GM21528 (cell line): ENCODE measurements around the gene TSPAN18.

ENCODE experiments used
- ATAC-seq: cut with Tn5 transposase; IDR thresholded peaks from one replicate; pipeline ENCODE4 v1.9.1; 2021; ENCODE audit warnings: mild to moderate bottlenecking, moderate library complexity; ENCODE audit not compliant: unreplicated experiment, low FRiP score

TSPAN18 gene

DNA sequence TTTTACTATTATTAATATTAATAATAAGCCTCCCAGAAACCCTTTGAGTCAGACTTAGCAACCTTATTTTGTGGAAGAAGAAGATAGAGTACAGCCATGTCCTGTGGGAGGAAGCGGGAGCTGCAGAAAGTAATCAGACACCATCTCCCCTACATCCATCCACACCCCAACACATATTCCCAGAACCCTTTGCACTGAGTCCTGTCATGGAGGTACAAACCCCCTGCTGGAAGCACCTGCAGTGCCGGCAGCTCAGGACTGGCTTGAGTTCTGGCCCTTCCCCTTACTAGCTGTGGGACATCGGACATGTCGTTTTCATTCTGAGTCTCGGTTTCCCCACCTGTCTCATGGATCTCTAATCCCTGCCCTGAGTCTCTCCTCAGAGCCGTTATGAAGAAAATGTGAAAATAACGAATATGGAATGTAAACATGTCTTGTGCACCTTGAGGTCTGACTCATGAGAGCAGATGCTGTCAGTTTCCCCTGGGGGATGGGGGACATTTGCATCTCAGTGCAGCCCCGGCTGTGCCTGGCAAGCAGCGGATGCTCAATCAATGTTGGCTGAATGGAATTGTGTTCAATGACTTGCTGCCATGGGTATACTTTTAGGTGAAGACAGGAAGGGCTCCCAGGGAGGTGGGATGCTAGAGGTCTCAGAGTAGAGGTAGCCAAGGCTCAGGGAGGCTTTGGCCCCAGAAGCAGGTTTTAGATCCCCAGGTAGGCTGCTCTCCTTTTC, 178.5 kb downstream of the TSPAN18 start:
- ATAC-seq, result no peak

DNA sequence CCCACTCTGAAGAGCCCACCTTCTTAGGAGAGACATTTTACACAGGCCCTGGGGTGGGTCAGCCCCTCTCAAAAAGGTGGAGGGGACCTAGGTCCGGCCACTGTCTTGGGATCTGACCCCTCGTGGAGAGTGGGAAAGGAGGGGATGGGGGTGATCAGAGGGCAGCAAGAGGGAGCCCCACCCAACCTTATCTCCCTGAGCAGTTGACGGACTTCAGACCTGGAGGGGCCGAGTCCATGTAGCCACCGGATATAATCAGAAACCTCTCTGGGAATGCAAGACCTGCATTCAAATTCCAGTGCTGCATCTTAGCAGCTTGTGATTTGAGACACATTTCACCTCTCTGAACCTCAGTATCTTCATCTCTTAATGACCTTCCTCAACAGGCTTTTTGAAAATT, 179.9 kb downstream of the TSPAN18 start:
- ATAC-seq, result no peak

GRCh38 chr11:44909557-44909956, 182.8 kb downstream of the TSPAN18 start:
- no peak for ATAC-seq

DNA sequence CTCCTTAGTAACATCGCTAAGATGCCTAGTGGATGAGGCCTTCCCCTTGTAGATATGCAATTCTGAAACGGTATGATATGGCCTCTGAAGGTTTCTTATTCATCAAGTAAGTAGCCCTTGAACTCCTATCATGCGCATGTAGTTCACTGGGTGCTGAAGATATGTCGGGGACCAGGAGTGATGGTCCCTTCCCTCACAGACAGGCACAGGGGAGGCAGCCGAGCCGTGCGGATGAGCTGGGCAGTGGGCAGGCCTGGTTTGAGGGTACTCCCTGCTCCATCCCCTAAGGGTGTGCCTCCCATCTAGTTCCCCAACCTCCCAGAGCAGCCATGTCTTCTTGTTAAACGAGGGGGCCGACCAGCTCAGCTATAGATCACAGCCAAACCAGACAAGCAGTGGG, 183.8 kb downstream of the TSPAN18 start:
- no peak for ATAC-seq

DNA sequence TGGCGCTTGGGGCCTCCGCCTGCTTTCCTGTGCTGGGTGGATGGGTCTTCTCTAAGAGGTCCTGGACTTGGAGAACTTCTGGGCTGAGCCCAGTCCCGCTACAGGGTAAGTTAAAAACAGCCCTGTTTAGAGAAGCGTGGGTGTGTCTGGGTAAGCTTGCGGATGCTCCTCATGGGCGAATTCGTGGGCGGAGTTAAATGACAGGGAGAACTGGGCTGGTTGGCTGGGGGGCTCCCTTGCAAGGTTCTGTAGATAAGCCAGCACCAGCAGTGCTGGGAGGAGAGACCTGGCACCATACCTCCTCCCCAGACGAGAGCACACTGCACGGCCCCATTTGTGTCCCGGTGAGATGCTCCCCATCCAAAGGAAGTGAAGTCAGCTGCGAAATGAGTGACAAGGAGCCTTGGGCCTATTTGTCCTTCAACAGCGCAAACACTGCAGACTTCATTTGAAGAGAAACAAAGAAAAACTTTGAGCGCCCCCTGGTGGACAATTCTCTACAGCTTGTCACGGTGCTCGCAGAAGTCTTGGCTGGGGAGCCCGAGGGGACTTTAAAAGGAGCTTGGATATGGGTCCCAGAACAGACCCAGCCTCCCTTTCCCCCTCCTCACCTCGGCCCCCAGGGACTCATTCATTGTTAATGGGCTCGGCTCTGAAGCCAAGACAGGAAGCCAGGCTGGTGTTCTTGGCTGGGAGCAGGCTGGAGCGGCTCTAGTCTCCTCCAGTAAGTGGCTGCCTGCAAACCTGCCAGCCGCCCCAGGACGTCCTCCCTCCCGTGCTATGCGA, 184.5 kb downstream of the TSPAN18 start:
- no peak for ATAC-seq

- no peak for ATAC-seq
Observed at GRCh38 chr11:44912270-44912987, 185.7 kb downstream of the TSPAN18 start.

GRCh38 chr11:44913502-44913901, 186.7 kb downstream of the TSPAN18 start:
- no peak for ATAC-seq

DNA sequence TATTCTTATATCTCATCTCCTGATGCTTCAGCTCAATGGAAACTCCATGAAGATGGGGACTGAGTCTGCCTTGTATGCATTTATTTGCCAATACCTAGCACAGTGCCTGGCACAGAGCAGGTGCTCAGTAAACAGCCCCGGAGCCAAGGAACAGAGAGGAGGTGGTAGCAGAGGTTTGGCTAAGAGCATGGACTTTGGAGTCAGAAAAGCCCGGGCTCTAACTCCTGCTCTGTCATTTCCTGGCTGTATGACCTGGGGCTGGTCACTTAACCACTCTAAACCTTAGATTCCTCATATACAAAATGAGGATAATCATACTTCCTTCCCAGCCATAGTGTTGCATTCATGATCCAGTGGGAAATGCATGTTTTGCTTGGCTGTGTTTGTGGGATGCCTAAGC, 187.3 kb downstream of the TSPAN18 start:
- no peak for ATAC-seq

DNA sequence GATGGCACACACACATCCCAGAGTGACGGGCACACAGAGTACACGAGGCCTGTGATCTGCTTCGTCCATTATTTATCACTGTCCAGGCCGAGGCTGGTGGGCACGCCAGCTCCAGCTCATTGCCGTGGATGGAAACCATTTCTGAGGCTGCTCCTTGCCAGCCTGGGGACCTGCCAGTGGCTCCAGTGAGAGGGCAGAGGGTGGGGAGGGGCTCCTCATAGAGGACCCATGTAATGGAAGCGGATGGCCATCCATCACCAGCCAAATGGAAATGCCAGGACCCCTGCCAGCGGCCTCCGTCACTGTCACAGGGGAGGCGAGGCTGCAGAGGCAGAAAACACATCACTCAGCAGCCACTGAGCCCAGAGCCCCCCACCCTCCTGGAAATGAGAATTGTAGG, 188.2 kb downstream of the TSPAN18 start:
- ATAC-seq, result no peak

DNA sequence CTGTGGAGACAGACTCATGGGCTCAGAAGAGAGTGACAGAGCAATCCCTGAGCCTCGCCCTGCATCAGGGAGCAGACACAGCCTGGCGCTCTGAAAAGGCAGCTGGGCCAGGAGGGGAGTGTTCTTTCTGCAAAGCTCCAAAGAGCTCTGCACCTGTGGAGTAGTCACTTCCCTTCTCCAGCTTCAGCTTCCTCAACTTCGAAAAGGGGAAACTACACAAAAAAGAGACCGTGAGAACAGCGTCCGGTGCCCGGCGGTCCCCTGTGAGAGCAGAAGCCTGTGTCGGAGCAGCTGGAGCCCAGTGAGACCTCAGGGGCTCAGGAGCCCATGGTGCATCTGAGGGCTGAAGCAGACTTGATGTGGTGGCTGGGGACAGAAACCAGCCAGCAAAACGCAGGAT, 188.9 kb downstream of the TSPAN18 start:
- no peak for ATAC-seq

DNA sequence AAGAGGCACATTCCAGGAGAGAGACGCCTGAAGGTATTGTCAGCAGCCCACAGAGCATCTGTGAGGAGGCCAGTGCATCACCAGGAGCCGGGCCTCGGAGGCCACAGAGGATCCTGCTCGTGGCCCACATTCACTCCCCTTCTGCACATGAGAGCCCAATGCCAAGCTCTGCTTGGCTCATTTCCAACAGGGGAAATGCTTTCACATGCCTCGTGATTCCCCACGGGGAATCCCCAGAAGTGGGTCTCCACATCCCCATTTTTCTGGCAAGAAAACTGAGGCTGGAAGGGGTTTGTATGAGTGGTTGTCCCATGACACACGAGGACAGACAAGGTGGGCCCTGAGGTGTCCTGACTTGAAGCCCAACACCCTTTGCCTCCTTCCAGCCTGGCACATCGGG, 189.6 kb downstream of the TSPAN18 start:
- ATAC-seq, result no peak

GRCh38 chr11:44916801-44917385, 190.1 kb downstream of the TSPAN18 start:
- ATAC-seq, result no peak

GRCh38 chr11:44917741-44918140, 191.0 kb downstream of the TSPAN18 start:
- no peak for ATAC-seq

- no peak for ATAC-seq
Observed at GRCh38 chr11:44920451-44920850, 193.7 kb downstream of the TSPAN18 start.

DNA sequence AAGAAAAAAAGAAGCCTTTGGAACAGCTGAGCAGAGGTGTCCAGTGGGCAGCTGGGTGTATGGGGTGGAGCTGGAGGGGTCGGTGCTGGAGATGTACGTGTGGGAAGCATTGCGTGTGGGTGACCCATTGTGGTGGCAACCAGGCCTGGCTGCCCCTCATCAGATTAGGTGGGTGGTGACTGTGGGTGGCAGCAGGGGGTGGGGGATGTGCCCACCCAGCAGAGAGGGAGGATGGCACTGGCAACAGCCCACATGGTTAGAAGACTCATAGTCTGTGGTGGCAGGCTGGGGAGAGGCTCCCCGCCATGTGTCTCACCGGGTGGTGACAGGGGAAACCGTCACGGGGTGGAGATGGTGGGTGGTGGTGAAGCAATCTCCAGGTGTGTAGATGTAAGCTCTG, 196.4 kb downstream of the TSPAN18 start:
- no peak for ATAC-seq

- no peak for ATAC-seq
Observed at GRCh38 chr11:44923806-44924205, 197.0 kb downstream of the TSPAN18 start.

GRCh38 chr11:44926036-44926435, 199.3 kb downstream of the TSPAN18 start:
- no peak for ATAC-seq

DNA sequence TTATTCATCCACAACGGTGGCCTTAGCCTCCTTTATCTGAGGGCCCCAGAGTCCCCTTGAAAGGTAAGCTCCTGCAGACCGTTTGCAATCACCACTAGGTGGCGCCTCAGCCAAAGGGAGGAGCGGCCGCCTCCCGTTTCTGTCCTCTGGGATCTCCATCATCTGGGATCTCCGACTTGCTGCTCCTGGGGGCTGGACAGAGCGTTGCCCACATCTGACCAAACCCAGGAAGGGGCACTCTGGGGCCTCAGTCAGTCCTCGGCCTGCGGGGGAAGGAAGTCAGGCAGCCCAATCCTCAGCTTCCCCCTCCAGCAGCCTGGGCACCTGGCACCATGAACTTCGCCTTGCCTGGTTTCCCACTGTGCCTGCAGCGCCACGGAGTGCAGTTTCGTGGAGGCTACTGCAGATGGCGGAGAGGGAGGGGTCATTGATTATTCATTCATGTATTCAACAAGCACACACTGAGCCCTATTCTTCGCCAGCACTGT, 200.5 kb downstream of the TSPAN18 start:
- no peak for ATAC-seq

DNA sequence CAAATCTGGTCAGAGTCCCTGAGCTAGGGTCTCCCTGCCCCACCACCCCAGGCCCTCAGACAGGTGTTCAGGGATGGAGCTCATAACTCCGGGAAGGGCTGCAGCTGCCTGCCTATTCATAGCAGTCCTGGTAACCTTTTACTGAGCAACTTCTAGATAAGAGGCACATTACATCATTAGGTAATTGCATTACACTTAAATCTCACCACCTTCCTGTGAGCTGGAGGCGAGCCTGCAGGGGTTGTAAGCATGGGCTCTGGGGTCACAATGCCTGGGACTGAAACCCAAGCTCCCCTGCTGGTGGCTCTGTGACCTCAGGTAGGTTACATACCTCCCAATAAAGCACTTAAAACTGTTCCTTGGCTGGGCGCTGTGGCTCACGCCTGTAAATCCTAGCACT, 201.4 kb downstream of the TSPAN18 start:
- ATAC-seq, result no peak

DNA sequence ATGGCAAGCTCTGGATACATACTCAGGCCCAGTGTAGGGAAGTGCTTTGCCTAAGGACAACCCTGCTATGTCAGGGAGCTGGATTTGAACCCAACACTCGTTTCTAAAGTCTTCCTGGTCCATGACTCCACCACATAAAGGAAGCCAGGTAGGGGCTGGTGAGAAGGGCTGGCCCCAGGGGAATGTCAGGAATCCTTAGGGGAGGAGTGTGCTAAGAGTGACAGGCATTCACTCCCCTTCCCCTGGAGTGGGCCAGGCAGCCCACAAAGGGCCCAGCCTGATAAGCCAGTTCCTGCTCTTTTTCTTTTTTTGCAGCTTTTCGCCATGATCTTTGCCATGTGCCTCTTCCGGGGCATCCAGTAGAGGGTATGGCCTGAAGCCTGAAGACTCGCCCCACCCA, 202.1 kb downstream of the TSPAN18 start:
- no peak for ATAC-seq
